Measurements from ENCODE around the gene NRXN3. TPM values are rescaled to one million over a fixed set of nuclear protein-coding genes. Genes with fewer than 3 reads are reported as not detected.

NRXN3 gene
- total RNA-seq, 1 donor from 2014 or later = 18.0 TPM

DNA sequence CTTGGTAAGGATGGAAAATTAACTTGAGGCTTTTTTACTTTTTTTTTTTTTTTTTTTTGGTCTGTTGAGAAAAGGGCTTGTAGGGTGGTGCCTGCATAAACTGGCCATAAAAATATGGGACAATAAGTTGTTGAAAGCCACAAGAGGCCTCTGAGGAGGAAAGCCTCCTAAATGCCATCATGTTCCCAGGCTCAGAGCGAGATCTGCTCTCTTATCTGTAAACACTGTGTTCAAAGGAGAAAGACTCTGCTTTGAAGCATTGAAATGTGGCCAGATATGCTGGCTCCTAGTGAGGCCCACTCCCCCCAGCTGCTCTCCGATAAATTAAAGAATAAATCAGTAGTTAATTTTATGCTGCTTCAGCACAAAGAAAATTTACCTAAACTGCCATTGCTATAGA lies 1536.2 kb downstream of the NRXN3 start:
- FAIRE-seq (no peak), DNase-seq (ENCODE audit: low read depth) (no peak)
- Histone ChIP-seq H3K27ac (ENCODE audit: low read depth, low read length) (no peak overlapping the region), H3K27me3 (ENCODE audit: insufficient read depth, low read length) (no peaks in the 10 kb centered on the region), H2AFZ (ENCODE audit: low read depth, low read length) (no peak overlapping the region), H3K4me3 (ENCODE audit: insufficient read depth, low read depth, low read length) (no peak overlapping the region), H3K9me3 (ENCODE audit: insufficient read depth, low read depth, low read length) (no peaks in the 10 kb centered on the region), H4K20me1 (ENCODE audit: insufficient read depth, low read length) (no peaks in the 10 kb centered on the region), H3K36me3 (ENCODE audit: insufficient read depth, low read length) (no peaks in the 10 kb centered on the region), H3K4me2 (ENCODE audit: low read length) (no peak overlapping the region), H3K4me1 (ENCODE audit: insufficient read depth, low read length) (peaks cover 10% of the 10 kb centered on the region), H3K9ac (ENCODE audit: low read length) (no peak overlapping the region), H3K79me2 (ENCODE audit: insufficient read depth, low read length) (no peaks in the 10 kb centered on the region)
- Mint-ChIP-seq H3K4me1 (ENCODE audit: low read depth, unreplicated experiment) (peaks cover 20% of the 10 kb centered on the region), H3K9me3 (ENCODE audit: unreplicated experiment) (peaks cover 2% of the 10 kb centered on the region), H3K27ac (ENCODE audit: unreplicated experiment) (no peak overlapping the region), H3K27me3 (ENCODE audit: low read depth, unreplicated experiment) (no peaks in the 10 kb centered on the region), H3K4me3 (ENCODE audit: unreplicated experiment) (no peak overlapping the region), H3K36me3 (ENCODE audit: low read depth, unreplicated experiment) (no peaks in the 10 kb centered on the region)
- TF ChIP-seq EZH2 (IDR thresholded peaks at IDR 0.05; ENCODE audit: insufficient read depth, low read length) = no peak
- TF ChIP-seq, protein P1, sequence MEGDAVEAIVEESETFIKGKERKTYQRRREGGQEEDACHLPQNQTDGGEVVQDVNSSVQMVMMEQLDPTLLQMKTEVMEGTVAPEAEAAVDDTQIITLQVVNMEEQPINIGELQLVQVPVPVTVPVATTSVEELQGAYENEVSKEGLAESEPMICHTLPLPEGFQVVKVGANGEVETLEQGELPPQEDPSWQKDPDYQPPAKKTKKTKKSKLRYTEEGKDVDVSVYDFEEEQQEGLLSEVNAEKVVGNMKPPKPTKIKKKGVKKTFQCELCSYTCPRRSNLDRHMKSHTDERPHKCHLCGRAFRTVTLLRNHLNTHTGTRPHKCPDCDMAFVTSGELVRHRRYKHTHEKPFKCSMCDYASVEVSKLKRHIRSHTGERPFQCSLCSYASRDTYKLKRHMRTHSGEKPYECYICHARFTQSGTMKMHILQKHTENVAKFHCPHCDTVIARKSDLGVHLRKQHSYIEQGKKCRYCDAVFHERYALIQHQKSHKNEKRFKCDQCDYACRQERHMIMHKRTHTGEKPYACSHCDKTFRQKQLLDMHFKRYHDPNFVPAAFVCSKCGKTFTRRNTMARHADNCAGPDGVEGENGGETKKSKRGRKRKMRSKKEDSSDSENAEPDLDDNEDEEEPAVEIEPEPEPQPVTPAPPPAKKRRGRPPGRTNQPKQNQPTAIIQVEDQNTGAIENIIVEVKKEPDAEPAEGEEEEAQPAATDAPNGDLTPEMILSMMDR (IDR thresholded peaks at IDR 0.05; ENCODE audit: insufficient read depth, low read depth, low read length) = no peak

- Histone ChIP-seq H2AFZ (ENCODE audit: low read depth, low read length) (no peak overlapping the region), H3K9ac (ENCODE audit: low read length) (no peak overlapping the region), H3K36me3 (ENCODE audit: insufficient read depth, low read length) (no peaks in the 10 kb centered on the region), H3K9me3 (ENCODE audit: insufficient read depth, low read depth, low read length) (no peaks in the 10 kb centered on the region), H4K20me1 (ENCODE audit: insufficient read depth, low read length) (no peaks in the 10 kb centered on the region), H3K4me2 (ENCODE audit: low read length) (peak overlapping the region; percentile 30), H3K79me2 (ENCODE audit: insufficient read depth, low read length) (no peaks in the 10 kb centered on the region), H3K4me1 (ENCODE audit: insufficient read depth, low read length) (peaks cover 10% of the 10 kb centered on the region), H3K4me3 (ENCODE audit: insufficient read depth, low read depth, low read length) (no peak overlapping the region), H3K27ac (ENCODE audit: low read depth, low read length) (no peak overlapping the region), H3K27me3 (ENCODE audit: insufficient read depth, low read length) (no peaks in the 10 kb centered on the region)
- FAIRE-seq (no peak), DNase-seq (ENCODE audit: low read depth) (peak; percentile 31)
- Mint-ChIP-seq H3K4me3 (ENCODE audit: unreplicated experiment) (no peak overlapping the region), H3K9me3 (ENCODE audit: unreplicated experiment) (no peaks in the 10 kb centered on the region), H3K27me3 (ENCODE audit: low read depth, unreplicated experiment) (no peaks in the 10 kb centered on the region), H3K36me3 (ENCODE audit: low read depth, unreplicated experiment) (no peaks in the 10 kb centered on the region), H3K27ac (ENCODE audit: unreplicated experiment) (no peak overlapping the region), H3K4me1 (ENCODE audit: low read depth, unreplicated experiment) (peaks cover 25% of the 10 kb centered on the region)
- TF ChIP-seq, protein P1 (IDR thresholded peaks at IDR 0.05; ENCODE audit: insufficient read depth, low read depth, low read length) = no peak
- TF ChIP-seq EZH2 (IDR thresholded peaks at IDR 0.05; ENCODE audit: insufficient read depth, low read length) = no peak
These were observed 1538.5 kb downstream of the NRXN3 start for GRCh38 chr14:79708426-79709388.

GRCh38 chr14:79709573-79709972 lies 1539.4 kb downstream of the NRXN3 start:
- Histone ChIP-seq H3K27me3 (ENCODE audit: insufficient read depth, low read length) (no peaks in the 10 kb centered on the region), H3K4me2 (ENCODE audit: low read length) (peak overlapping the region; percentile 30), H3K9ac (ENCODE audit: low read length) (no peak overlapping the region), H3K4me1 (ENCODE audit: insufficient read depth, low read length) (peaks cover 10% of the 10 kb centered on the region), H3K27ac (ENCODE audit: low read depth, low read length) (no peak overlapping the region), H3K79me2 (ENCODE audit: insufficient read depth, low read length) (no peaks in the 10 kb centered on the region), H4K20me1 (ENCODE audit: insufficient read depth, low read length) (no peaks in the 10 kb centered on the region), H3K36me3 (ENCODE audit: insufficient read depth, low read length) (no peaks in the 10 kb centered on the region), H3K9me3 (ENCODE audit: insufficient read depth, low read depth, low read length) (no peaks in the 10 kb centered on the region), H2AFZ (ENCODE audit: low read depth, low read length) (no peak overlapping the region), H3K4me3 (ENCODE audit: insufficient read depth, low read depth, low read length) (no peak overlapping the region)
- TF ChIP-seq, protein P1 (IDR thresholded peaks at IDR 0.05; ENCODE audit: insufficient read depth, low read depth, low read length) = no peak
- TF ChIP-seq EZH2 (IDR thresholded peaks at IDR 0.05; ENCODE audit: insufficient read depth, low read length) = no peak
- FAIRE-seq (no peak), DNase-seq (ENCODE audit: low read depth) (no peak)
- no peak overlapping the region for H3K27ac Mint-ChIP-seq (ENCODE audit: unreplicated experiment)
- no peaks in the 10 kb centered on the region for H3K36me3 Mint-ChIP-seq (ENCODE audit: low read depth, unreplicated experiment)
- H3K27me3 Mint-ChIP-seq (ENCODE audit: low read depth, unreplicated experiment) = no peaks in the 10 kb centered on the region
- H3K9me3 Mint-ChIP-seq (ENCODE audit: unreplicated experiment) = no peaks in the 10 kb centered on the region
- H3K4me3 Mint-ChIP-seq (ENCODE audit: unreplicated experiment) = no peak overlapping the region
- H3K4me1 Mint-ChIP-seq (ENCODE audit: low read depth, unreplicated experiment) = peaks cover 21% of the 10 kb centered on the region

All from astrocyte (in vitro differentiated cells and primary cell).